HG03060 (cell line): ENCODE data around the gene ST8SIA4.

Experiments used
- ATAC-seq: cut with Tn5 transposase; IDR thresholded peaks from one replicate; pipeline ENCODE4 v1.9.1; 2021; ENCODE audit warnings: low read depth, moderate number of reproducible peaks; ENCODE audit not compliant: unreplicated experiment

Gene ST8SIA4

DNA sequence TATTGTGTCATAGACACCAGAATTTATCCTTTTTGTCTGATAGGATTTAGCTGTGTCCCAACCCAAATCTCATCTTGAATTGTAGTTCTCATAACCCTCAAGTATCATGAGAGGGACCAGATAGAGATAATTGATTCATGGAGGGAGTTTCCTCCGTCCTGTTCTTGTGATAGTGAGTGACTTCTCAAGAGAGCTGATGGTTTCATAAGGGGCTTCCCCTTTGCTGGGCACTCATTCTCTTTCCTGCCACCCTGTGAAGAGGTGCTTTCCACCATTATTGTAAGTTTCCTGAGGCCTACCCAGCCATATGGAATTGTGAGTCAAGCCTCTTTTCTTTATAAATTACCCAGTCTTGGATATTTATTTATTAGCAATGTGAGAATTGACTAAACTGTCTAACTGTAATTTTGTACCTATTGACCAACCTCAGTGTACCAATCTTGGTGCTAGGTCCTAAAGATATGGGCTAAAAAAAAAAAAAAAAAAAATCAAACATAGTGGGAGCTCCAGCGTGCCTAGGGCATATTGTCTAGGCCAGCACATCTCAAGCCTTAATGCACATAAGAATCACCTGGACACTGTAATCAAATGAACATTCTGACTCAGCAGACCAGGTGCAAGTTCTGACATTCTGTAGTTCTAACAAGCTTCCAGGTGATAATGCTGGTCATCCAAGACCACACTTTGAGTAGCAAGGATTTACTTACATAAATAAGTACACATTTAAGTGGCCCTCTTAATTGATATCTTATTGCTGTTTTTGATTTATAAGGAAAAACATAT, 30.5 kb downstream of the ST8SIA4 start:
- ATAC-seq = peak; percentile 39

DNA sequence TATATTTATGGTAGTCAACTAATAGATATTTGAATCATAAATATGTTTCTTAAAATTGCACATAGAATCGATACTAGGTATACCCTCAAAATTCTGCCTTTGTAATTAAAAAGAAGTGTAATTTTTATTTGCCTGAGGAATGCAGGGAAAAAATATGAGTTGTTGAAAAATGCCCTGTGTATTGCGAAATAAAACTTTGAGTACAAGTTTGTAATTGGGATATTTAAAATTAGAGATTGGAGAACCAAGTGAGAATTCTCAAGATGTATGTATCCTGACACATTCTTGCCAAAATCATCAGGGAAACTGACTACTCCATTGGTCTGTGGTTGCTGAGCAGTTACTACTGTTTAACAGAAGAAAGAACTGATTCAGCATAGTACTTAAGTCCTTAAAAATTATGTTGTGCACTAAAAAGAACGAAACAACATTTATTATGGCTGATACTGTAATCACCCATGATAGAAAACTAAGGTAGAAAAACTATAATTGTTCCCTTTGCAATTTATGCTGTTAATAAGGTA, 36.0 kb downstream of the ST8SIA4 start:
- no peak for ATAC-seq

DNA sequence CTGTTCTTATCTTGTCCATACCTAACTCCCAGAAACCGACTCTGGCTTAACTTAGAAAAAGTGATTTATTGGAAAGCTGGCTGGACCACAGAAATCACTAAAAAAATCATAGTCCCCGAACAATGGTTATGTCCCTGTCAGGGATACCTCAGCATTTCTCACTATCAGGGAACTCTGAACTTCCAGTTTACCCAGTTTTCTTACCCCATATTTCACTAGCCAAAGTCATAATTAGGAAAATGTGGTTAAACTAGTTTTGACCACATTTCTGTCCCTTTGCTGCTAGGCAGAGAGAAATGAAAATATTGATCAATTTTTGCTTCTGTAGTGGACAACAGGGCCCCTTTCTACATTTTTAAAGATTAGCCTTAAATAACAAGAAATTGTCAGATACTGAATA, 38.2 kb downstream of the ST8SIA4 start:
- no peak for ATAC-seq

DNA sequence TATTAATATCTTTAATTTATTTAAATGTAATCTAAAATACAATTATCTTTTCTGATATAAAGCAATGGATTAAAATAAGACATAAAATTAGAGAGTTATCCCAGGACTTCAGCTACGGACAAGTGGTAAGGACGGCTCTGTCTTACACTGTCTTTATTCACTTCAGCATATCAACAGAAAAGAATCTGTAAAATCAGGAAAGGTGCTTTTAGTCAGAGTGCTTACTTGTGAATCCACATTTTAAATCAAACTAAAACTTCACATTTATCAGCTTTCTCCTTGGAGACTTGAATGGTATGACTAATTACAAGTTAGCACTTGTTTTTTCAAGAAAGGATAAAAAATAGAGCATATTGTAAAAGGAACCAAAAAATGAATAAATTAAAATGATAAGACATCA, 39.3 kb downstream of the ST8SIA4 start:
- ATAC-seq = no peak

DNA sequence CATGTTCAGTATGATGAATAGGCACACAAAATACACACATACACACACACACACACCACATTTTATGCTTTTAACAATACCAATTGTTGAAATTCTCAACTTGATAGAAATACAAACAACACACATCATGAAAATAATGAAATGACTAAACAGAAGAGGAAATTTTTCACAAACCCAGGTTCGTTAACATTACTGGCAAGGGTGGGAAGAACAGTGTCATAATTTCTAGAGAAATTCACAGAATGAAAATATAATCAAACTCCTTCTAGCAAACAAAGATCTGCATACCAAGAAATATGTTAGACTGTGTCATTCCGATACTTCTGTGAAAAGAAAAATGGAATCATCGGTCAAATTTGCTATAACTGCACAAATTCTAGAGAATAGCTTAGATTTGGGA, 41.9 kb downstream of the ST8SIA4 start:
- no peak for ATAC-seq

DNA sequence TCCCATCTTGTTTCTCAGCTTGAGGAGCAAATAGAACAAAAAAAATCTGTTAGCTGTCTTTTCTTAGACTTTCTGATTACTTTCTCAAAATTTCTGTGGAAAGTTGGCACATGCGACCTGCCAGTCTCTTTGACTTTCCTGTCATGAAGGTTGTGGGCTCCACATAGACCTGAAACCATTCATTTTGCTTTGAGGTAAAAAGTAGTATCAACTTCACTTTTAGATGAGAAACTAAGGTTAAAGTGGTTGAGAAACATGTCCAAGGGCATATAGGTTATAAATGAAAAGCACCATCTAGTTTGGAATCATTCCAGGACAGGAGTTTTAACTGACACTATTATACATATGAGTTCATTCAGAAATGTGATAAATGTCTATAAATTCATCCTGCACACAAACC, 42.7 kb downstream of the ST8SIA4 start:
- ATAC-seq = peak; percentile 35

DNA sequence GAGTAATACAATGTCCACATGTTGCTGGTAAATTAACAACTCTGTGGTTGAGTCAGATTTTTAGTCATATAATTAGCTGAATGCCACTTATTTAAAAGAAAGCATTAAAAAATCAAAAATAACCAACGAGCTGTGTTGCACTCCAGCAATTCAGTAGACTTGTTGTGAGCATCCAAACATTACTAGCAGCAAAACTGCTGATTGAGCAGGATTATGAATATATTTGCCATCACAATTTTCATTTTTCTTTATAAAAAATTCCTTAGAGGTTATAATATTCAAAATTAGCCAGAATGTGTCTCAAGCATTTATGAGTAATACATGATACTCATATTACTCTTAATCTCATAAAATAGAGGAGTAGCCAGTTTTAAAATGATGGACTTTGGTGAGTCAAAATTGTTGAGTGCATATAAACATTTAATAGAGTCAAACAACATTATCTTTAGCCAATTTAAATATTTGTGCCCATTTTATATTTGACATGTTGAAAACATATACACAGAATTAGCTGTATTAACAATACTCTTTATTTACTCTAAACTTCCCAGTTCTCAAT, 44.0 kb downstream of the ST8SIA4 start:
- ATAC-seq = no peak

DNA sequence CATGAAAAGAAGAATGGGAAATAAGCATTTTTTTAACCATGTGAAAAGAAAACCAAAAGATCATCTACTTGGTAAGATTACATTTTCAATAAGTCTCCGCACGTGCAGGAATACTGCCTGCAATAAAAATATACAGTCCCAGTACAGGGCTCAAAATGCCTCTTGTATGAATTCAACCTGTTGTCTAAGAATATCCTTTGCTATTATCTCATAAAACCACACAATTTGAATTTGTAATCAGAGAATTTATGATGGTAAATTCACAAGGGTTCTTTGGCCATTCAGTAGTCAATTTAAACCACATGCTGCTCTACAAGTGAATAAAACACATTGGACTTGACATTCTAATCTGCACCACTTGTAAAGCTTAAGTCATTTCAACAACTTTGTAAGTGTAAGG, 46.6 kb downstream of the ST8SIA4 start:
- no peak for ATAC-seq

DNA sequence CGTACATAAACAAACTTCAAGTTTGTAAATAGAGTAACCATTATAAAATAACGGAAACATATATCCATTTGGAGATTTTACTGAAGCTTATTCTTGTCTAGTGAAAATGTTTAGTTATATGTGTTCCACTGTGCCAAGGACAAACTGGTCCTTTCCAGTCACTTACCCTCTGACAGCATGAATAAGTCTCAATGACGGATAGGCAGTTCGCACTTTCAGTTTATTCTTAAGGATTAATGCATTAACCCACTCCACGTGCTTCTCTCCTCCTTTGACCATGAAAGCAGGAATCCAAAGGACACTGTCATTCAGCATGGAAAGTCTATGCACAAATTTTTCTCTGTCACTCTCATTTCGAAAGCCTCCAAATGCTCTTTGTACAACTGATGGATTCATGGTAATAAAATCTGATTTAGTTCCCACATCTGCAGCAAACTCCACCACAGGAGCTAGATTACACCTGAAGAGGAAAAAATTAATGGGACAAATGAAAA, 47.1 kb downstream of the ST8SIA4 start:
- ATAC-seq = no peak

DNA sequence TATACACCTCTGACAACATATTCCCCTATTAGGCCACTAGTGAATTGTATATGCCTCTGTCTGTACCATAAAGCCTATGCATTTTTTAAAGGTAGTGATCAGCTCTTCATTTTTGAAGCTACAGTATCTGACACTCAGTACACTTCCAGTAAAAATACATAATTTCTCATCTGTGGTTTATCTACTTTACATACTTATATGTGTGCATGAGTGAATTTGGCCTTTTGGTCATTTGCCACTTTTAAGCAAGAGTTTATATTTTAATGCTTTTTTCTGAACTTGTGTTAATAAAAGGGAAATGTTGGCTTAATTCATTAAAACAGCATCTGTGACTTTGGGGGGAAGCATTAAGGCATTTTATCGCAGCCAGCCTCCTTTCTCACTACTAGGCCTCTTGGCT, 47.8 kb downstream of the ST8SIA4 start:
- ATAC-seq = no peak

DNA sequence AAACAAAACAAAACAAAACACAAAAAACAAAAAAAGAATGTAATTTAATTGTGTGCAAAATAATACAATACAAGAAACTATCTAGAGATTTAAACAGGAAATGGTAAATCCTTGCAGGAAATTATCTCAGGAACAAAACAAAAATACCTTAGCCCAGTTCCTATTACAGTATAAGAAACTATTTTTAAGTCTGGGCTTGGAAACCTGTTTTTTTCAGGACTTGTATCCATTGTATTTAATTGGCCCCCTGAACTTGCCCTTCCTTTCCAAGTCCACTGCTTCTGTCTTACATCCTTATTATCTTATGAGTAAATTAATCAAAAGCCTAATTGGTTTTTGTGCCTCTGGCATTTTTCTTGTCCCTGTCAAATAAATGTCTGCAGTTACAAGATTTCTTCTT, 48.5 kb downstream of the ST8SIA4 start:
- ATAC-seq = no peak

DNA sequence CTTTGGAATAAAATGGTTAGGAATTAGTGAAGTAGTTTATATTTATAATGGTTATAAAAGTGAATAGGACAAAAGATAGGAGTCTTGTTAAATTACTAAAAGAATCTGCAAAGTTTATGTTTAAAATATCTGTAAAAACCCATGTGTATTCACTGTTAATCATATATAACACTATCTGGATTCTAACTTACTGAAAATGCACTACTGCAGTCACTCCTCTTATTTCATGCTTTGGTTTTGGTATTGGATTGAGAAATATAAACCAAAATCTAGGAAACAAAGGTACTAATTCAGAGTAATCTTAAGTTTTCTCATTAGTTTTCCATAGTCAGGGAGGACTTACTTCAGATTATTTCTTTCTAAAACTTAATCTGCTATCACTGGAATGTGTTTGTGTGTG, 49.5 kb downstream of the ST8SIA4 start:
- no peak for ATAC-seq

DNA sequence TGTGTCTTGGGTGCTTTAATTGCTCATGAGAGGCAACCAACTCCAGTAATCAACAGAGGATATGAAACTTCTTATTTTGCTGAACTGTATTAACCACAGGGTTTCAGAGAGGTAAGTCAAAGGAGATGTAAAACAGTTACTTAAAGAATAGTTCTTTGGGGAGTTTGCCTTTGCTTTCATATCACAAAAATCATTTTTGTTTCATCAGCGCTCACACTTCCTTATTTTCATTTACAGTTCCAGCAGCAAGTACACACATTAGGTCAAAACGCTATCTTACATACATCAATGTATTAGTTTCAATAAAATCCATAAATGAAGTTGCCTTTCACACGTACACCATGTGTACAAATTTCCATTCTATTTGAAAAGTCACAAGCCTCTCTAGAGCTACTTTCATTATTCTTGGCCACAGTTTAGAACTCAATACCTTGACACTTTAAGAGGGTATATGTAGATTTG, 50.1 kb downstream of the ST8SIA4 start:
- peak; percentile 96 for ATAC-seq

DNA sequence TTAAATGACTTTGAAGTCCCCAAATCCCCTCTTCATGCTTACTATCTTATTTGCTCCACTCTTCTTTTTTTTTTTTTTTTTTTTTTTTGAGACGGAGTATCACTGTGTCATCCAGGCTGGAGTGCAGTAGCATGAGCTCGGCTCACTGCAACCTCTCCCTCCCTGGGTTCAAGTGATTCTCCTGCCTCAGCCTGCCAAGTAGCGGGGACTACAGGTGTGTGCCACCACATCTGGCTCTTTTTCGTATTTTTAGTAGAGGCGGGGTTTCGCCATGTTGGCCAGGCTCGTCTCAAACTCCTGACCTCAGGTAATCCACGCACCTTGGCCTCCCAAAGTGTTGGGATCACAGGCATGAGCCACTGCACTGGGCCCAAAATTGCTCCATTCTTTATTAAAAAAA, 51.0 kb downstream of the ST8SIA4 start:
- no peak for ATAC-seq

DNA sequence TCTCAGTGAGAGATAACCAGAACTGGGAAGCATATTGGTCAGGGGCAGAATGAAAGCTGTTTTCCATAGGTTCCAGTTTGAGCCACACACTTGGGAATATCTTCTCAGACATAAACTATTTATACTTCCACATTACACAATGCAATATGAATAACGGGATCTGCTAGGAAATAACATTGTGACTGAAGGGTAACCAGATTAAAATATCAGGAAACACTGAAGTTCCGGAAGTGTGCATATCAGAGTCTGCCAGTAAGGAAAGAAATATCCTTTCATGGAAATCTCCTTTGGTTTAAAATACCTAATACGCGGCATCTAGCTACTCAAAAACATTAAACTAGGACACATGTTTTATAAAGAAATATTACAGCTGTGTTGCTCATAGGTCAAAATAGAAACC, 56.3 kb downstream of the ST8SIA4 start:
- ATAC-seq = no peak

DNA sequence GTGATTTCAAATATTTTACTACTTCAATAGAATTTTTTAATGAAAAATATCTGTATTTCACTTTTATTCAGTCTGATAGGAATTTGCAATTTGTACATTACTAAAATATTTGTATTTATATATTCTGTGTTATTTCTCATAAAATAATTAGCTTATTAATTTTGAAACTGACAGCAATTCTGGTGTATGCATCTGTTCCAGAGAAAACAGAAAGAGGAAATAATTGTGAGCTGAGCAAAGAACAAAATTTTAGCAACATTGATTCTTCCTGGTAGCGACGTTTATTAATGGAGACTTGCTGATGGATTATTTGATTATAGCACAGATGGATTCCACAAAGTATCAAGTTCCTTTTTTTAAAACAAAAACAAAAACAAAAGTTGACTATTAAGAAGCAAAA, 61.0 kb downstream of the ST8SIA4 start:
- ATAC-seq = no peak

DNA sequence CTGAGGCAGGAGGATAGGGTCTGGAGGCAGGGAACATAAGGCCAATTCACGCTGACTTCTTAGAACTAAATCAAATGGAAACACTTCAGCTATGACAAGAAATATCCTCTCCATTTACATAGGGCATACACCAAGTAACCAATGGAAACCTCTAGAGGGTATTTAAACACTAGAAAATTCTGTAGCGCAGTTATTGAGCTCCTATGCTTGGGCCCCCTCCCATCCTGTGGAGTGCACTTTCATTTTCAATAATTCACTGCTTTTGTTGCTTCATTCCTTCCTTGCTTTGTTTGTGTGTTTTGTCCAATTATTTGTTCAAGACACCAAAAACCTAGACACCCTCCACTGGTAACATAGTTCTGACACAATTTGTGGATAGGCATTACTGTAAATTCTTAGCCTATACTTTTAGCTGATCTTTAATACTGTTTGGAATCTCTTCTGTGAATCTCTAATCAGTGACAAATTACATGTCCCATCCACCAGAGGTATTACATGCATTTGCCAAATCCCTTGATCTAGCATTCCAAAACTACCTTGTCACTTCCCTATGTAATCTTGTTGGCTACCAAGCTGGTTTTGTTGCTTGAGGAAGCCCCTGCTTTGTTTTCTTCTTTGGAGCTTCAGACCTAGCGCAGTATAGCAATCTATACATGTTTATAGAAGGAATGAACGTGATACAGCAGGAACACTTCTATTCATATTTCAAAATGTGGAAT, 61.6 kb downstream of the ST8SIA4 start:
- ATAC-seq = no peak

DNA sequence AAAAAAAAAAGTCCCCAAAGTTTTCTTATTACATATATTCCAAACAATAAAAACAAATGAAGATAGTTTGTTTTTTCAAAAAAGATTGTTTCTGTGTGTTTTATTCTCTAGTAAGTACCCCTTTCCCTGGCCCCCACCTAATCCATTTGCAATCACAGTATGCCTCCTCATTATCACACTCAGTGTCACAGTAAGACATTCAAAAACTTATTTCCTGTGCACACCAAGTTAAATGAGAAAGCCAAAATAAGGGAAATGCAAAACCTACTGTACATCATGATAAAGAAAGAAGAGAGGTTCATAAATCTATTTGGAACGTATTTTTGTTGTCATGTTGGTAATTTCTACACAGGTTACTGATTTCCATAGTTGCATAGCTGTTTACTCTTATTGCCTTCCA, 62.3 kb downstream of the ST8SIA4 start:
- ATAC-seq = no peak

DNA sequence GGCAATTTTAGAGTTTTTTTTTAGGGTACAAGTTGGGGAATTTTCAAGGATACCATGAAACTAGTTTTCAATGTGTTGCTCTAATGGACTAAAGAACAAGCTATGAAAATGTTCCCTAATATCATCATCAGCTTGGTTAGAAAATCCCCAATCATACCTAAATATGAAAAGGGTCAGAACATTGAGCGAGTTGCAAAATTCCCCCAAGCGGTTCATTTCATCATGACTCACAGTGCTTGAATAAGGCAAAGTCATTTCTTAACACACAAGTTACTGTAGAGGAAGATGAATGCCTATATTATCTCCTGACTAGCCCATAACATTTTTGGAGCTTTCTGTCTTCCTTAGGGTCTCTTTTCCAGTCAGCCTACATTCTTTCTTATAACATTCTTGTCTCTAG, 62.7 kb downstream of the ST8SIA4 start:
- peak; percentile 70 for ATAC-seq

DNA sequence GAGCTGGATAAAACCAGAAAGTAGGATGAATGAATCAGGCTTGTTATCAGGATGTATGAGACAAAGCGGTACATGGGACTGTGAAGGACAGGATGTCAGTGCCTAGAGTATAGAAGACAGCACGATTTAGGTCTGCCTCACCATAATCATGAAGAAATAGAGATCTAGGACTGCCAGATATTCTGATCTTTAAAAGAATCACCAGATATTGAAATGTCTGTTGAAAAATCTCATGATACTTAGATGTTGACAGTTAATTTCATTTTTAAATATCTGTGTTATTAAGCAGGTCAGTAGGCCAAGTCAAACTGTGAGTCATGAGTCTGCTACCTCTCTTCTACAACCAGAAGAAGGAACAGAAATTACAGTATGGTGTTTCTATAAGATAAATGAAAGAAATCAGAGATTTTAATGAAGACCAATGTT, 65.0 kb downstream of the ST8SIA4 start:
- ATAC-seq = no peak

DNA sequence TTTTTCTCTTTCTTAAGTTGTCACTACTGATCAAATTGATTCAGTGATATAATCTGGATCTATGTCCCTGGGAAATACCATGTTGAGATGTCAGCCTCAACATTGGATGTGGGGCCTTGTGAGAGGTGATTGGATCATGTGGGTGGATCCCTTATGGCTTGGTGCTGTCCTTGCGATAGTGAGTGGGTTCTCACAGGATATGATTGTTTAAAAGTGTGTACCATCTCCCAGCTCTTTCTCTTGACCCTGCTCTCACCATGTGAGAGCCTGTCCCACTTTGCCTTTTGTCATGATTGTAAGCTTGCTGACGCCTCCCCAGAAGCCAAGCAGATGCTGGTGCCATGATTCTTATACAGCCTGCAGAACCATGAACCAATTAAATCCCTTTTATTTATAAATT, 68.6 kb downstream of the ST8SIA4 start:
- ATAC-seq = no peak
